ENCODE data around the gene ATXN7.

- TF ChIP-seq POLR2A (IDR thresholded peaks at IDR 0.05) = no peak
- no peak for TF ChIP-seq POLR2AphosphoS5 (IDR thresholded peaks at IDR 0.05; ENCODE audit: insufficient read depth in 1 of 2, low read depth in 1 of 2)
Observed at GRCh38 chr3:64003589-64003988, 139.9 kb downstream of the ATXN7 start.
